ENCODE data around the gene KAT8.

KAT8 gene

DNA sequence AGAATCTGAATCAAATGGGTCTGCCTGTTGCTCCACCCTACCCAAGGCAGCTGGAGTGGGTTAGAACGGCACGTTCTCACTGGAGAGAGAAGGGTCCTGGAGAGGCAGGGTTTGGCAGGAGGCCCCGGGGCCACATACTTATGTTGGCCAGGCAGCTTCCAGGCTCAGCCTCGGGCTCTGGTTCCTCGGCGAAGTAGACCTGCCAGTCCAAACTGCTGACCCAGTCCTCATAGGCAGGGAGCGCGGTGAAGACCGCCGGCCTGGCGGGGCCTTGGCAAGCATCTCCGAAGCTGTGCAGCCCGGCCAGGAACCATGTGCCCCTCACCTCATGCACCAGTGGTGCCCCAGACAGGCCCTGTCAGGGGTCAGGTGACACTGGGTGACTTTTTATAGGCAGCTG is 33.5 kb upstream of the KAT8 start:
- TF ChIP-seq, protein P1, sequence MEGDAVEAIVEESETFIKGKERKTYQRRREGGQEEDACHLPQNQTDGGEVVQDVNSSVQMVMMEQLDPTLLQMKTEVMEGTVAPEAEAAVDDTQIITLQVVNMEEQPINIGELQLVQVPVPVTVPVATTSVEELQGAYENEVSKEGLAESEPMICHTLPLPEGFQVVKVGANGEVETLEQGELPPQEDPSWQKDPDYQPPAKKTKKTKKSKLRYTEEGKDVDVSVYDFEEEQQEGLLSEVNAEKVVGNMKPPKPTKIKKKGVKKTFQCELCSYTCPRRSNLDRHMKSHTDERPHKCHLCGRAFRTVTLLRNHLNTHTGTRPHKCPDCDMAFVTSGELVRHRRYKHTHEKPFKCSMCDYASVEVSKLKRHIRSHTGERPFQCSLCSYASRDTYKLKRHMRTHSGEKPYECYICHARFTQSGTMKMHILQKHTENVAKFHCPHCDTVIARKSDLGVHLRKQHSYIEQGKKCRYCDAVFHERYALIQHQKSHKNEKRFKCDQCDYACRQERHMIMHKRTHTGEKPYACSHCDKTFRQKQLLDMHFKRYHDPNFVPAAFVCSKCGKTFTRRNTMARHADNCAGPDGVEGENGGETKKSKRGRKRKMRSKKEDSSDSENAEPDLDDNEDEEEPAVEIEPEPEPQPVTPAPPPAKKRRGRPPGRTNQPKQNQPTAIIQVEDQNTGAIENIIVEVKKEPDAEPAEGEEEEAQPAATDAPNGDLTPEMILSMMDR (conservative IDR thresholded peaks at IDR 0.05; ENCODE audit: control insufficient read depth, insufficient read depth, low read depth, low read length) = no peak
- no peak overlapping the region for H3K4me3 ChIP-seq (ENCODE audit: control insufficient read depth, low read depth, low read length)
- no peak for DNase-seq (ENCODE audit: low read depth)

DNA sequence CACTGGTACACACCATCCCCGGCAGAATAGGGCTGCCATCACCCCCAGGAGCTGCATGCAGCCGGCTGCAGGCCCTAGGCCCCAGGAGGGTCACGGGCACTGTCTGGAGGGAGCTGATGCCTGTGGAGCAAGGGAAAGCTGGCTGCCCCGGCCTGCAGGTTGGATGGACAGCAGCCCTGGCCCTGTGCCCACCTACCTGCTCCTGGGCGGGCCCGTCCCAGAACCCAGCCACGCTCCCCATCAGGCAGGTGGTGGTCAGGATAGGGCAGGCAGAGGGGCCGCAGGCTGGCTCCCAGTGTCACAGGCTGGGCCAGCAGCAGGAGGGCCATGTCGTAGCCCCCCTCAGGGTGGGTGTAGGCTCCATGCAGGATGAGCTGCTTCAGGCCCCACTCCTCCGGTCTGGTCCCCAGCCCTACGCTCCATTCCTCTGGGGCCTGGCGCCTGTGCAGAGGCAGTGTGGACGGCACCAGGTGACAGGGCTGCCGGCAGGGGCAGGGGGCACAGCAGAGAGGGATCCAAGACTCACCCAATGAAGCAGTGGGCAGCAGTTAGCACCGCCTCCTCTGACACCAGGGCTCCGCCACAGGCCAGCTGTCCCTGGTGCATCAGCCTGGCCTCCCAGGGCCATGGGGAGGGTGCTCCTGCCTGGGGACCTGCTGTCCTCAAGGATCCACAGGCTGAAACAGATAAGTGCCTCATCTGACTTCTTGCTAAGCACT is 32.7 kb upstream of the KAT8 start:
- TF ChIP-seq, protein P1 (conservative IDR thresholded peaks at IDR 0.05; ENCODE audit: control insufficient read depth, insufficient read depth, low read depth, low read length) = no peak

DNA sequence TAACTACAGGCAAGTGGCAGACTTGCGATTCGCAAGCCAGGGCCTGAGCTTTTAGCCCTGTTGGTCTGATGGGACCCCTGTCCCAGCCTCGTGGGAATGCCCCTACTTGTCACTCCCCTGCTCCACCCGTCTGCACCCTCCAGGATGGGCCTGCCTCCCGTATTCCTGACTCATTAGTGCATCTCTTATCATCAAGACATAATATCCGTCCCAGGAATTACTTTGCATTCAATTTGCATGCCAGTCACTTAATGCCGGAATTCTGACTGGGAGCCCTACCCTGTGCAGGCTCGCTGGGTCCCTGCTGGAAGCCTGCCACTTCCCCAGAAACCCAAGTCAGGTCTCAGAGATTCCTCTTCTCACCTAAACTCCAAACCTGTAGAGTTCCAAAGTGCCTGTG is 32.1 kb upstream of the KAT8 start:
- TF ChIP-seq, protein P1 (conservative IDR thresholded peaks at IDR 0.05; ENCODE audit: control insufficient read depth, insufficient read depth, low read depth, low read length) = no peak
- no peak for DNase-seq (ENCODE audit: low read depth)

More for the DNA sequence above, 32.7 kb upstream of the KAT8 start:
- no peak for DNase-seq (ENCODE audit: low read depth)
- no peak overlapping the region for H3K4me3 ChIP-seq (ENCODE audit: control insufficient read depth, low read depth, low read length)

DNA sequence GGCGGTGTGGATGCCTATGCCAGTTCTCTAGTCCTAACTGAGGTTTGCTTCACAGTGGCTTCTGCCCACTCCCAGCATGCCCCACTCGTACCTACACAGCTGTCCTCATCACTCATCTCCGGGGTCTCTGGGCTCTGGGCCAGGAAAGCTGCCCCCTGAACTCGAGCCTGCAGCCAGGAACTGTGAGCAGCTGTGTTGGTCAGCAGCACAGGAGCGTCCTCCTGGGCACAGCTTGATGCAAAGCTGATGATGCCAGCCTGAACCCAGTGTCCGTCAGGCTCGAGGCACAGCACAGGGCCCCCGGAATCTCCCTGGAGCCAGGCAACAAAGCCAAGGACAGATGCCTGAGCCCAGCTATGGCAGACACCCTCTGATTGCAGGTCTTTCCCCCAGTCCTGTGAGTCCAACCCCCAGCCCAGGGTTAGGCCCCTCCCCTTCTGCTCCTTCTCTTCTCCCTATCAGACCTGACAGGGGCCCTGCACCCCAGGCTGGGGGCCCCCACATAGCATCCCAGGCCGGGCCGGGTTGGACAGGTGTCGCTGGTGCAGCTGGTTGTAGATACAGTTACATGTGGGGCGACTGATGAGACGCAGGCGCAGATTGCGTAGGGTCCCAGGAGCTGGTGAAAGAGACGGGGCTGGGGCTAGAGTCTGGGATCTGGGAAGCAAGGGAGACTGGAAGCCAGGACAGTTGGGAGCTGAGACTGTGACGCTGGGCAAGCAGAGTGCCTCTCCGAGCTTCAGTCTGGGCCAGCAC is 31.4 kb upstream of the KAT8 start:
- TF ChIP-seq, protein P1 (conservative IDR thresholded peaks at IDR 0.05; ENCODE audit: control insufficient read depth, insufficient read depth, low read depth, low read length) = no peak
- no peak for DNase-seq (ENCODE audit: low read depth)
- H3K4me3 ChIP-seq (ENCODE audit: control insufficient read depth, low read depth, low read length) = no peak overlapping the region

More for the DNA sequence above, 32.1 kb upstream of the KAT8 start:
- no peak overlapping the region for H3K4me3 ChIP-seq (ENCODE audit: control insufficient read depth, low read depth, low read length)

DNA sequence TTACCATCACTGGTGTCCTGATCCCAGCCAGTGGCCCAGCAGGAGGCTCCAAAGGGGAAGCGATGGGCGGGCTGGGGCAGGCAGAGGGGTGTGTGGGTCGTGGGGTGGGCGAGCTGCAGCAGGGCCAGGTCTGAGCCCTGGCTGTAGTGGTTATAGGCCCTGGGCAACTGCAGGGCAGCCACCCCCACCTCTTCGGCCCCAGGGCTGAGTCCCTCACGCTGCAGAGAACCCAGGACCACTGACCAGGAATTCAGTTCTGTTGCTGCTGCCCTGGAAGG is 30.9 kb upstream of the KAT8 start:
- no peak for DNase-seq (ENCODE audit: low read depth)
- H3K4me3 ChIP-seq (ENCODE audit: control insufficient read depth, low read depth, low read length) = no peak overlapping the region
- TF ChIP-seq, protein P1 (conservative IDR thresholded peaks at IDR 0.05; ENCODE audit: control insufficient read depth, insufficient read depth, low read depth, low read length) = no peak

DNA sequence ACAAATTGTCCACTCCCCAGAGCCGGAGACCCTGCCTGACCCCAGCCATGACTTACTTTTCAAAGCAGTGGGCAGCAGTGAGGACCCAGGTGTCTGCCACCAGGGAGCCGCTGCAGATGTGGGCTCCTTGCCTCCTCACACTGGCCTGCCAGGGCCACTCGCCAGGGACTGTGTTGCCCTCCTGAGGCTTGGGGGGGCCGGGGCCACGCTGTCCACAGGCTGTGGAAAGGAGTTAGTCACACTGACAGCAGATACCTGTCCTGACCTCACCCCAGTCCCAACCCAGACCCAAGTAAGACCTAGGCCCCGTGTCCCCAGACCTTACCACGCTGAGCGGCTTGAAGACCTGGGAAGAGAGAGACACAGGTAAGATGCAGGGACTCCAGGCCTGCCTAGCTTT is 30.0 kb upstream of the KAT8 start:
- TF ChIP-seq, protein P1 (conservative IDR thresholded peaks at IDR 0.05; ENCODE audit: control insufficient read depth, insufficient read depth, low read depth, low read length) = no peak
- DNase-seq (ENCODE audit: low read depth) = no peak
- no peak overlapping the region for H3K4me3 ChIP-seq (ENCODE audit: control insufficient read depth, low read depth, low read length)
